K562 (cell line): ENCODE measurements around the gene SAFB. TPM values are rescaled to one million over a fixed set of nuclear protein-coding genes. Genes with fewer than 3 reads are reported as not detected.

Source experiments
- ARID2 ChIP-seq: fragments of 450-650 bp; IDR thresholded peaks from 2 replicates; pipeline ENCODE4 v1.6.1; 2017; ENCODE audit warnings: antibody characterized with exemption, mild to moderate bottlenecking
- CBX5 ChIP-seq: IDR thresholded peaks from 2 replicates; pipeline ENCODE4 v1.6.1; 2014; ENCODE audit warnings: low read depth, borderline replicate concordance
- GATA2 ChIP-seq: sonication (generic); formaldehyde crosslinking; IDR thresholded peaks from 2 replicates; pipeline ENCODE4 v1.4.0; 2020; ENCODE audit warnings: mild to moderate bottlenecking, missing genetic modification reagents
- GTF2E2 ChIP-seq: fragments of 200-800 bp; sonication (Bioruptor generic); IDR thresholded peaks from 2 replicates; pipeline ENCODE4 v1.6.1; 2016; ENCODE audit warnings: missing genetic modification characterization, missing compliant biosample characterization
- MXI1 ChIP-seq: IDR thresholded peaks from 2 replicates; pipeline ENCODE4 v1.6.1; 2011; ENCODE audit warnings: low read depth, mild to moderate bottlenecking, improper control_type of control experiment, low read length
- NBN ChIP-seq: fragments of 450-650 bp; IDR thresholded peaks from 2 replicates; pipeline ENCODE4 v1.6.1; 2016; ENCODE audit warnings: low read depth, mild to moderate bottlenecking
- NFXL1 ChIP-seq: fragments of 450-650 bp; formaldehyde crosslinking; IDR thresholded peaks from 2 replicates; pipeline ENCODE4 v1.4.0; 2021; ENCODE audit warnings: mild to moderate bottlenecking
- NR1H2 ChIP-seq: sonication (generic); formaldehyde crosslinking; IDR thresholded peaks from 2 replicates; pipeline ENCODE4 v1.4.0; 2020; ENCODE audit warnings: mild to moderate bottlenecking, missing genetic modification reagents
- POLR2H ChIP-seq: IDR thresholded peaks from 2 replicates; pipeline ENCODE4 v1.6.1; 2016; ENCODE audit warnings: missing genetic modification characterization, low read depth, mild to moderate bottlenecking, control low read depth, missing compliant biosample characterization, moderate library complexity
- POLR3A ChIP-seq: IDR thresholded peaks from 2 replicates; pipeline ENCODE4 v1.6.1; 2011; ENCODE audit warnings: borderline replicate concordance, mild to moderate bottlenecking, moderate library complexity; ENCODE audit not compliant: insufficient read length, insufficient read depth; ENCODE audit errors: extremely low read depth
- RBFOX2 ChIP-seq: fragments of 200-400 bp; formaldehyde crosslinking; IDR thresholded peaks from 2 replicates; pipeline ENCODE4 v1.6.1; 2017; ENCODE audit warnings: low read depth, mild to moderate bottlenecking, low read length, moderate library complexity
- SMAD2 ChIP-seq: fragments of 150-350 bp; IDR thresholded peaks from 2 replicates; pipeline ENCODE4 v1.6.1; 2014; ENCODE audit warnings: low read depth, mild to moderate bottlenecking, low read length
- SMARCE1 ChIP-seq: fragments of 450-650 bp; IDR thresholded peaks from 2 replicates; pipeline ENCODE4 v1.7.1; 2016; ENCODE audit warnings: mild to moderate bottlenecking
- STAT5B ChIP-seq: fragments of 250-450 bp; sonication (Bioruptor Pico); IDR thresholded peaks from 2 replicates; pipeline ENCODE4 v1.8.0; 2021; ENCODE audit warnings: mild to moderate bottlenecking, inconsistent platforms
- TEAD1 ChIP-seq, 2 experiments: fragments of 450-650 bp in 1 of 2; sonication (generic) in 1 of 2; formaldehyde crosslinking; IDR thresholded peaks; 2 replicates each; pipeline versions ENCODE4 v1.4.0 to v1.8.0; 2020 to 2022; ENCODE audit warnings: mild to moderate bottlenecking in 2 of 2, missing genetic modification reagents in 1 of 2
- ZNF263 ChIP-seq: sonication (generic); formaldehyde crosslinking; IDR thresholded peaks from 2 replicates; pipeline ENCODE4 v1.8.0; 2022; ENCODE audit warnings: mild to moderate bottlenecking, missing genetic modification reagents, borderline replicate concordance
- ZNF507 ChIP-seq: conservative IDR thresholded peaks from 2 replicates; pipeline ENCODE4 v1.6.1; 2017; ENCODE audit warnings: missing genetic modification characterization, missing compliant biosample characterization
- ZNF668 ChIP-seq: fragments of 250-450 bp; sonication (Bioruptor Pico); IDR thresholded peaks from 2 replicates; pipeline ENCODE4 v1.8.0; 2022; ENCODE audit warnings: mild to moderate bottlenecking, inconsistent platforms
- polyA plus RNA-seq, 8 experiments: library from polyadenylated mRNA; depleted of rRNA in 4 of 8; stranded (reverse) in 5 of 8; unstranded in 3 of 8; fragments of >200 nt; fragmentation: Nextera tagmentation in 2 of 8; fragmentation: Illumina TruSeq in 1 of 8; extraction: Ambion mirVana in 2 of 8; extraction: Trizol in 1 of 8; gene quantifications; 2 replicates each; pipeline versions ENCODE4 v1.2.1 to v1.2.3, GENCODE V29; 2011 to 2014; ENCODE audit warnings: inconsistent platforms in 1 of 8, missing spikeins in 1 of 8
- total RNA-seq, 7 experiments: library from RNA; depleted of rRNA in 6 of 7; stranded (reverse); fragments of >200 nt in 6 of 7; fragmentation: Illumina TruSeq in 2 of 7; extraction: Trizol in 2 of 7; gene quantifications; 2 replicates each; pipeline versions ENCODE4 v1.2.1 to v1.2.3, GENCODE V29; 2011 to 2021; ENCODE audit warnings: low replicate concordance in 1 of 7
- TF ChIP-seq, protein P1 (sequence below): fragments of 450-650 bp; IDR thresholded peaks from 2 replicates; pipeline ENCODE4 v1.6.1; 2016; ENCODE audit warnings: antibody characterized with exemption
- TF ChIP-seq, protein P2 (sequence below): fragments of 250-450 bp; sonication (Bioruptor Pico); IDR thresholded peaks from 2 replicates; pipeline ENCODE4 v1.4.0; 2020; ENCODE audit warnings: mild to moderate bottlenecking, moderate library complexity, borderline replicate concordance
- TF ChIP-seq, protein P3 (sequence below): sonication (generic); formaldehyde crosslinking; IDR thresholded peaks from 2 replicates; pipeline ENCODE4 v1.8.1; 2023; ENCODE audit warnings: mild to moderate bottlenecking, missing genetic modification reagents
- TF ChIP-seq, protein P4 (sequence below): sonication (generic); formaldehyde crosslinking; IDR thresholded peaks from 2 replicates; pipeline ENCODE4 v1.8.0; 2022; ENCODE audit warnings: mild to moderate bottlenecking, missing genetic modification reagents
- TF ChIP-seq, protein P5 (sequence below): sonication (generic); formaldehyde crosslinking; IDR thresholded peaks from 2 replicates; pipeline ENCODE4 v1.8.0; 2022; ENCODE audit warnings: mild to moderate bottlenecking, missing genetic modification reagents

The SAFB gene
- total and polyA plus RNA-seq, 9 of the 15 experiments (the other 6 are each of a cell fraction or from before 2014, with no cell fraction given): 1.1 to 151 (median 83.1) TPM

DNA sequence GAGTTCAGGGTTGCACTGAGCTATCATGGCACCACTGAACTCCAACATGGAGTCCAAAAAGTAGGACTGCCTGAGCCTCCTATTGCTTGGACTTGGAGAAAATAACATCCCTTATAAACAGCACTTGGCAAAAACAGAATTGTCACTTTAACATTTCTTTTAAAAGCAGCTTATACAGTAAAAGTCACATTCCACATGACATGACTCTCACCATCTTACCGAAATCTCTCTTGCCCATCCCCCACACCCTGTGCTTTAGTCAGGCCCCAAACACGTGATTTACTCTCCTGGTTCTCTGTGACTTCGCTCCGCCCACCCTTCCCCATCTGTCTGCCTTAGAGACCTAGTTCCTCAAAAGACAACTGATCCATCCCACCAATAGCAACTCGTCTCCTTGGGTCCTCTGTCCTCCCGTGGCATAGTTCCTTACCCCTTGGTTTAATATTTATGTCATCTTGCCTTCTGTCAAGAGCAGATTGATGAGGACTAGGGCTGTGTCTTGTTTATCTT lies 4.6 kb downstream of the SAFB start (continued):
- peak; percentile 94 for TF ChIP-seq ZNF668
- no peak for TF ChIP-seq ARID2
- peak; percentile 61; the same call in 1 of the 2 replicates for TF ChIP-seq GTF2E2
- TF ChIP-seq, protein P1, sequence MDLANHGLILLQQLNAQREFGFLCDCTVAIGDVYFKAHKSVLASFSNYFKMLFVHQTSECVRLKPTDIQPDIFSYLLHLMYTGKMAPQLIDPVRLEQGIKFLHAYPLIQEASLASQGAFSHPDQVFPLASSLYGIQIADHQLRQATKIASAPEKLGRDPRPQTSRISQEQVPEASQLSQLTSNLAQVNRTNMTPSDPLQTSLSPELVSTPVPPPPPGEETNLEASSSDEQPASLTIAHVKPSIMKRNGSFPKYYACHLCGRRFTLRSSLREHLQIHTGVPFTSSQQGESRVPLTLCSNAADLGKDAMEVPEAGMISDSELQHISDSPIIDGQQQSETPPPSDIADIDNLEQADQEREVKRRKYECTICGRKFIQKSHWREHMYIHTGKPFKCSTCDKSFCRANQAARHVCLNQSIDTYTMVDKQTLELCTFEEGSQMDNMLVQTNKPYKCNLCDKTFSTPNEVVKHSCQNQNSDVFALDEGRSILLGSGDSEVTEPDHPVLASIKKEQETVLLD: no peak
- TF ChIP-seq SMARCE1: peak; percentile 32; the same call in 1 of the 2 replicates
- TF ChIP-seq TEAD1 (CRISPR knock-in tag; IDR thresholded peaks at IDR 0.05): peak in 1 of 2 experiments; percentile 98; a peak in 2 of 4 replicates
- TF ChIP-seq ZNF507 (tag): no peak
- TF ChIP-seq, protein P2, sequence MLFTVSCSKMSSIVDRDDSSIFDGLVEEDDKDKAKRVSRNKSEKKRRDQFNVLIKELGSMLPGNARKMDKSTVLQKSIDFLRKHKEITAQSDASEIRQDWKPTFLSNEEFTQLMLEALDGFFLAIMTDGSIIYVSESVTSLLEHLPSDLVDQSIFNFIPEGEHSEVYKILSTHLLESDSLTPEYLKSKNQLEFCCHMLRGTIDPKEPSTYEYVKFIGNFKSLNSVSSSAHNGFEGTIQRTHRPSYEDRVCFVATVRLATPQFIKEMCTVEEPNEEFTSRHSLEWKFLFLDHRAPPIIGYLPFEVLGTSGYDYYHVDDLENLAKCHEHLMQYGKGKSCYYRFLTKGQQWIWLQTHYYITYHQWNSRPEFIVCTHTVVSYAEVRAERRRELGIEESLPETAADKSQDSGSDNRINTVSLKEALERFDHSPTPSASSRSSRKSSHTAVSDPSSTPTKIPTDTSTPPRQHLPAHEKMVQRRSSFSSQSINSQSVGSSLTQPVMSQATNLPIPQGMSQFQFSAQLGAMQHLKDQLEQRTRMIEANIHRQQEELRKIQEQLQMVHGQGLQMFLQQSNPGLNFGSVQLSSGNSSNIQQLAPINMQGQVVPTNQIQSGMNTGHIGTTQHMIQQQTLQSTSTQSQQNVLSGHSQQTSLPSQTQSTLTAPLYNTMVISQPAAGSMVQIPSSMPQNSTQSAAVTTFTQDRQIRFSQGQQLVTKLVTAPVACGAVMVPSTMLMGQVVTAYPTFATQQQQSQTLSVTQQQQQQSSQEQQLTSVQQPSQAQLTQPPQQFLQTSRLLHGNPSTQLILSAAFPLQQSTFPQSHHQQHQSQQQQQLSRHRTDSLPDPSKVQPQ (CRISPR knock-in tag): peak; percentile 91
- no peak for TF ChIP-seq CBX5
- TF ChIP-seq, protein P3, sequence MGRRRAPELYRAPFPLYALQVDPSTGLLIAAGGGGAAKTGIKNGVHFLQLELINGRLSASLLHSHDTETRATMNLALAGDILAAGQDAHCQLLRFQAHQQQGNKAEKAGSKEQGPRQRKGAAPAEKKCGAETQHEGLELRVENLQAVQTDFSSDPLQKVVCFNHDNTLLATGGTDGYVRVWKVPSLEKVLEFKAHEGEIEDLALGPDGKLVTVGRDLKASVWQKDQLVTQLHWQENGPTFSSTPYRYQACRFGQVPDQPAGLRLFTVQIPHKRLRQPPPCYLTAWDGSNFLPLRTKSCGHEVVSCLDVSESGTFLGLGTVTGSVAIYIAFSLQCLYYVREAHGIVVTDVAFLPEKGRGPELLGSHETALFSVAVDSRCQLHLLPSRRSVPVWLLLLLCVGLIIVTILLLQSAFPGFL (CRISPR knock-in tag): no peak
- peak; percentile 24; the same call in 1 of the 2 replicates for TF ChIP-seq POLR2H
- TF ChIP-seq POLR3A: no peak
- TF ChIP-seq ZNF263: no peak
- no peak for TF ChIP-seq NR1H2 (CRISPR knock-in tag)
- TF ChIP-seq, protein P4, sequence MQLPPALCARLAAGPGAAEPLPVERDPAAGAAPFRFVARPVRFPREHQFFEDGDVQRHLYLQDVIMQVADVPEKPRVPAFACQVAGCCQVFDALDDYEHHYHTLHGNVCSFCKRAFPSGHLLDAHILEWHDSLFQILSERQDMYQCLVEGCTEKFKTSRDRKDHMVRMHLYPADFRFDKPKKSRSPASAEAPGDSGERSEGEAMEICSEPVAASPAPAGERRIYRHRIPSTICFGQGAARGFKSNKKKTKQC (CRISPR knock-in tag): no peak
- peak; percentile 88 for TF ChIP-seq NFXL1 (CRISPR knock-in tag)
- no peak for TF ChIP-seq SMAD2
- TF ChIP-seq NBN: 0 out of 2 replicates have a peak, but pooled peaks have one; percentile 38
- 0 out of 2 replicates have a peak, but pooled peaks have one; percentile 40 for TF ChIP-seq MXI1
- TF ChIP-seq GATA2 (CRISPR knock-in tag): no peak
- TF ChIP-seq RBFOX2: no peak
- peak; percentile 61; the same call in 1 of the 2 replicates for TF ChIP-seq STAT5B (CRISPR knock-in tag)
- TF ChIP-seq, protein P5, sequence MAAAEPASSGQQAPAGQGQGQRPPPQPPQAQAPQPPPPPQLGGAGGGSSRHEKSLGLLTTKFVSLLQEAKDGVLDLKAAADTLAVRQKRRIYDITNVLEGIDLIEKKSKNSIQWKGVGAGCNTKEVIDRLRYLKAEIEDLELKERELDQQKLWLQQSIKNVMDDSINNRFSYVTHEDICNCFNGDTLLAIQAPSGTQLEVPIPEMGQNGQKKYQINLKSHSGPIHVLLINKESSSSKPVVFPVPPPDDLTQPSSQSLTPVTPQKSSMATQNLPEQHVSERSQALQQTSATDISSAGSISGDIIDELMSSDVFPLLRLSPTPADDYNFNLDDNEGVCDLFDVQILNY (CRISPR knock-in tag): no peak
